SK-N-SH (cell line): ENCODE results near the gene LDLRAP1. TPM values are rescaled to one million over a fixed set of nuclear protein-coding genes. Genes with fewer than 3 reads are reported as not detected.

Experiments
- CTCF ChIA-PET: fragments of 300-600, 350-600 bp; formaldehyde crosslinking; extraction: SDS; loops from one replicate; lab custom pipeline; 2021; lab: Yijun Ruan, JAX
- POLR2A ChIA-PET: fragments of 350-600 bp; sonication (Branson Sonifier 250); formaldehyde crosslinking; extraction: SDS; loops from one replicate; lab custom pipeline; 2020; ENCODE audit warnings: antibody characterized with exemption, inconsistent platforms; lab: Yijun Ruan, JAX
- DNase-seq: peaks from one replicate; pipeline ENCODE4 v3.0.0; 2012
- H2AFZ ChIP-seq: fragments of 200-600 bp; sonication (generic); 2 replicates; pipeline ENCODE4 v1.8.1; 2016; ENCODE audit warnings: antibody characterized with exemption, mild to moderate bottlenecking, low read depth
- H3F3A ChIP-seq: fragments of 200-600 bp; sonication (generic); replicated peaks from 2 replicates; pipeline ENCODE3; 2016; ENCODE audit warnings: antibody characterized with exemption, mild to moderate bottlenecking; ENCODE audit not compliant: insufficient read depth
- H3K27ac ChIP-seq, 2 experiments: fragments of 200-500 bp in 1 of 2; fragments of 200-600 bp in 1 of 2; sonication (Bioruptor generic) in 1 of 2; sonication (generic), shearing (Covaris generic) in 1 of 2; 2 replicates each; pipeline versions ENCODE4 v1.5.1 to v1.6.1; 2014 to 2016; ENCODE audit warnings: low read depth in 2 of 2, inconsistent platforms in 1 of 2, low read length in 1 of 2, mild to moderate bottlenecking in 1 of 2, mixed read lengths in 1 of 2
- H3K27me3 ChIP-seq: fragments of 200-600 bp; sonication (generic), shearing (Covaris generic); 2 replicates; pipeline ENCODE4 v1.6.1; 2016; ENCODE audit warnings: mixed run types; ENCODE audit not compliant: insufficient read depth
- H3K36me3 ChIP-seq, 2 experiments: fragments of 200-500 bp in 1 of 2; fragments of 200-600 bp in 1 of 2; sonication (Bioruptor generic) in 1 of 2; sonication (generic) in 1 of 2; replicated peaks in 1 of 2; 2 replicates each; pipeline versions ENCODE3 to v1.5.1; 2014 to 2016; ENCODE audit warnings: low read length in 1 of 2, mild to moderate bottlenecking in 1 of 2; ENCODE audit not compliant: insufficient read depth in 2 of 2, control insufficient read depth in 1 of 2
- H3K4me1 ChIP-seq, 2 experiments: fragments of 200-500 bp in 1 of 2; fragments of 200-600 bp in 1 of 2; sonication (Bioruptor generic) in 1 of 2; sonication (generic), shearing (Covaris generic) in 1 of 2; 2 replicates each; pipeline versions ENCODE4 v1.5.1 to v1.6.1; 2014 to 2016; ENCODE audit warnings: low read depth in 1 of 2, low read length in 1 of 2, mixed run types in 1 of 2; ENCODE audit not compliant: insufficient read depth in 2 of 2, control insufficient read depth in 1 of 2
- H3K4me2 ChIP-seq: fragments of 200-600 bp; sonication (generic), shearing (Covaris generic); 2 replicates; pipeline ENCODE4 v1.6.1; 2017; ENCODE audit warnings: mixed run types
- H3K4me3 ChIP-seq, 2 experiments: fragments of 200-500 bp in 1 of 2; fragments of 200-600 bp in 1 of 2; sonication (Bioruptor generic) in 1 of 2; sonication (generic), shearing (Covaris generic) in 1 of 2; 2 replicates each; pipeline versions ENCODE4 v1.5.1 to v1.8.1; 2014 to 2016; ENCODE audit warnings: low read depth in 2 of 2, inconsistent platforms in 1 of 2, low read length in 1 of 2, mild to moderate bottlenecking in 1 of 2, mixed read lengths in 1 of 2, moderate library complexity in 1 of 2
- H3K79me2 ChIP-seq: fragments of 200-600 bp; sonication (generic); 2 replicates; pipeline ENCODE4 v1.8.1; 2017; ENCODE audit warnings: mild to moderate bottlenecking; ENCODE audit not compliant: insufficient read depth
- H3K9ac ChIP-seq: fragments of 200-600 bp; sonication (generic); 2 replicates; pipeline ENCODE4 v1.6.1; 2017; ENCODE audit warnings: mixed run types
- H3K9me2 ChIP-seq: fragments of 200-600 bp; sonication (generic); 2 replicates; pipeline ENCODE4 v1.6.1; 2017; ENCODE audit warnings: mixed run types
- H3K9me3 ChIP-seq: fragments of 200-600 bp; sonication (generic); 2 replicates; pipeline ENCODE4 v1.6.1; 2017; ENCODE audit warnings: mixed run types, mild to moderate bottlenecking, moderate library complexity
- H4K20me1 ChIP-seq: fragments of 200-600 bp; sonication (generic); 2 replicates; pipeline ENCODE4 v1.6.1; 2017; ENCODE audit warnings: mild to moderate bottlenecking, mixed run types; ENCODE audit not compliant: insufficient read depth
- CHD2 ChIP-seq: fragments of 150-350 bp; IDR thresholded peaks from 2 replicates; pipeline ENCODE4 v1.6.1; 2018; ENCODE audit warnings: low read length; ENCODE audit not compliant: partially characterized antibody
- FOSL2 ChIP-seq: IDR thresholded peaks from 2 replicates; pipeline ENCODE4 v1.4.0; 2012; ENCODE audit warnings: low read depth, mild to moderate bottlenecking, moderate library complexity, borderline replicate concordance
- FOXJ3 ChIP-seq: sonication (generic); formaldehyde crosslinking; IDR thresholded peaks from 2 replicates; pipeline ENCODE4 v1.5.1; 2020; ENCODE audit warnings: mild to moderate bottlenecking, missing genetic modification reagents
- FOXM1 ChIP-seq: IDR thresholded peaks from 2 replicates; pipeline ENCODE4 v1.4.0; 2012; ENCODE audit warnings: low read depth, mild to moderate bottlenecking
- GABPA ChIP-seq: IDR thresholded peaks from 2 replicates; pipeline ENCODE4 v1.4.0; 2012; ENCODE audit warnings: low read depth, mild to moderate bottlenecking
- GATA2 ChIP-seq: sonication (generic); formaldehyde crosslinking; IDR thresholded peaks from 2 replicates; pipeline ENCODE4 v1.5.0; 2020; ENCODE audit warnings: mild to moderate bottlenecking, missing genetic modification reagents
- IRF3 ChIP-seq: fragments of 150-350 bp; IDR thresholded peaks from 2 replicates; pipeline ENCODE4 v1.6.1; 2016; ENCODE audit warnings: mild to moderate bottlenecking, low read depth, low read length
- MEF2A ChIP-seq: IDR thresholded peaks from 2 replicates; pipeline ENCODE4 v1.4.0; 2012; ENCODE audit warnings: low read depth, borderline replicate concordance
- MXI1 ChIP-seq: IDR thresholded peaks from 2 replicates; pipeline ENCODE4 v1.6.1; 2012; ENCODE audit warnings: mild to moderate bottlenecking, low read depth, low read length, improper control_type of control experiment
- NRF1 ChIP-seq: IDR thresholded peaks from 2 replicates; pipeline ENCODE4 v1.6.1; 2012; ENCODE audit warnings: low read depth, mild to moderate bottlenecking, low read length
- POLR2AphosphoS5 ChIP-seq: IDR thresholded peaks from 2 replicates; pipeline ENCODE4 v1.6.1; 2012; ENCODE audit warnings: low read depth, low read length
- RAD21 ChIP-seq: IDR thresholded peaks from 2 replicates; pipeline ENCODE4 v1.6.1; 2012; ENCODE audit warnings: mild to moderate bottlenecking, low read length
- RCOR1 ChIP-seq: fragments of 150-350 bp; IDR thresholded peaks from 2 replicates; pipeline ENCODE4 v1.6.1; 2017; ENCODE audit warnings: antibody characterized with exemption, low read length
- REST ChIP-seq: IDR thresholded peaks from 2 replicates; pipeline ENCODE4 v1.6.1; 2012; ENCODE audit warnings: mild to moderate bottlenecking, low read depth, low read length, moderate library complexity
- SMC3 ChIP-seq: IDR thresholded peaks from 2 replicates; pipeline ENCODE4 v1.6.1; 2012; ENCODE audit warnings: low read depth, low read length, improper control_type of control experiment
- TCF12 ChIP-seq: IDR thresholded peaks from 2 replicates; pipeline ENCODE4 v1.4.0; 2012
- TEAD4 ChIP-seq: IDR thresholded peaks from 2 replicates; pipeline ENCODE4 v1.4.0; 2012; ENCODE audit warnings: mild to moderate bottlenecking, borderline replicate concordance; ENCODE audit not compliant: insufficient read depth
- YY1 ChIP-seq: IDR thresholded peaks from 2 replicates; pipeline ENCODE4 v1.4.0; 2012; ENCODE audit warnings: low read depth, mild to moderate bottlenecking
- WGBS: methylation state at CpG from one replicate; pipeline ENCODE4 v1.1.6; 2017; ENCODE audit warnings: low lambda C conversion rate; 5-methylcytosine and 5-hydroxymethylcytosine counted together
- polyA plus RNA-seq, 3 experiments: library from polyadenylated mRNA; depleted of rRNA; stranded (reverse); fragments of >200 nt; gene quantifications; 2 replicates each; pipeline ENCODE4 v1.2.3, GENCODE V29; 2012

Gene LDLRAP1
- polyA plus RNA-seq, 1 of the 3 experiments (the other 2 are of a cell fraction), result 19.1 TPM

GRCh38 chr1:25562928-25563283 lies 19.5 kb downstream of the LDLRAP1 start:
- Histone ChIP-seq H3K9ac (no peak overlapping the region), H2AFZ (no peak overlapping the region), H3K36me3 (peaks cover 0 to 13% of the 10 kb centered on the region in 2 experiments), H3K4me2 (no peak overlapping the region), H3K4me3 (no peak overlapping the region), H3K27ac (no peak overlapping the region), H3K27me3 (no peaks in the 10 kb centered on the region), H3K4me1 (peaks cover 0 to 15% of the 10 kb centered on the region in 2 experiments; a peak in 1 of 4 replicates), H3K79me2 (no peaks in the 10 kb centered on the region), H3K9me3 (no peaks in the 10 kb centered on the region), H3F3A (no peaks in the 10 kb centered on the region), H4K20me1 (peaks cover 4% of the 10 kb centered on the region; the same call in 1 of the 2 replicates), H3K9me2 (no peaks in the 10 kb centered on the region)
- ChIA-PET POLR2A (no interaction called here), CTCF (interaction anchor here (1.2 kb wide), 1 partner anchor 9 kb away, joined by 3 read pairs; no protein-coding TSS in a partner anchor)
- TF ChIP-seq POLR2AphosphoS5 (no peak), FOXJ3 (CRISPR knock-in tag) (no peak), RAD21 (no peak), IRF3 (no peak), SMC3 (no peak), FOSL2 (no peak), MXI1 (no peak)
- WGBS, result 82% methylated on average over 8 of the region's 9 CpGs
- DNase-seq, result no peak

- TF ChIP-seq GATA2 (CRISPR knock-in tag) (no peak), CHD2 (no peak), FOXJ3 (CRISPR knock-in tag) (no peak), GABPA (no peak), TCF12 (no peak), FOXM1 (no peak), TEAD4 (no peak), REST (no peak), MEF2A (no peak), IRF3 (no peak), FOSL2 (no peak), POLR2AphosphoS5 (no peak), RCOR1 (no peak), YY1 (no peak), NRF1 (no peak)
- Histone ChIP-seq H3K4me2 (no peak overlapping the region), H3K9ac (no peak overlapping the region), H3K79me2 (no peaks in the 10 kb centered on the region), H3K9me2 (no peaks in the 10 kb centered on the region), H3K9me3 (no peaks in the 10 kb centered on the region), H3K36me3 (peaks cover 0 to 8% of the 10 kb centered on the region in 2 experiments), H3K27ac (no peak overlapping the region), H4K20me1 (peaks cover 4% of the 10 kb centered on the region; the same call in 1 of the 2 replicates), H3F3A (peaks cover 6% of the 10 kb centered on the region), H2AFZ (no peak overlapping the region), H3K4me1 (peaks cover 1 to 15% of the 10 kb centered on the region in 2 experiments; a peak in 3 of 4 replicates), H3K4me3 (no peak overlapping the region), H3K27me3 (no peaks in the 10 kb centered on the region)
- ChIA-PET CTCF (no interaction called here), POLR2A (no interaction called here)
- DNase-seq, result no peak
- 98% methylated on average over 18 of the region's 20 CpGs for WGBS
Measured at GRCh38 chr1:25563330-25564215, 20.2 kb downstream of the LDLRAP1 start.
